HG03064 (cell line): ENCODE data around the gene NEDD4L.

Experiments used
- ATAC-seq: cut with Tn5 transposase; IDR thresholded peaks from one replicate; pipeline ENCODE4 v1.9.1; 2021; ENCODE audit warnings: low read depth; ENCODE audit not compliant: unreplicated experiment

Gene NEDD4L

GRCh38 chr18:58403799-58404455, 359.9 kb downstream of the NEDD4L start:
- ATAC-seq: no peak

- no peak for ATAC-seq
Observed at GRCh38 chr18:58405107-58405898, 361.3 kb downstream of the NEDD4L start.

- ATAC-seq: no peak
Observed at GRCh38 chr18:58407263-58407648, 363.2 kb downstream of the NEDD4L start.

- no peak for ATAC-seq
Observed at GRCh38 chr18:58407649-58408407, 363.8 kb downstream of the NEDD4L start.

GRCh38 chr18:58408665-58409064, 364.6 kb downstream of the NEDD4L start:
- ATAC-seq: no peak

GRCh38 chr18:58409802-58410445, 365.9 kb downstream of the NEDD4L start:
- ATAC-seq: no peak

- ATAC-seq: no peak
Observed at GRCh38 chr18:58411323-58411722, 367.3 kb downstream of the NEDD4L start.

GRCh38 chr18:58412844-58413666, 369.0 kb downstream of the NEDD4L start:
- no peak for ATAC-seq

GRCh38 chr18:58413667-58414628, 369.9 kb downstream of the NEDD4L start:
- ATAC-seq: no peak

GRCh38 chr18:58416014-58416703, 372.1 kb downstream of the NEDD4L start:
- ATAC-seq: no peak

GRCh38 chr18:58416704-58417683, 373.0 kb downstream of the NEDD4L start:
- ATAC-seq: no peak

GRCh38 chr18:58417752-58418151, 373.7 kb downstream of the NEDD4L start:
- ATAC-seq: no peak

GRCh38 chr18:58418361-58418760, 374.3 kb downstream of the NEDD4L start:
- no peak for ATAC-seq

GRCh38 chr18:58419587-58420199, 375.7 kb downstream of the NEDD4L start:
- ATAC-seq: no peak

- ATAC-seq: no peak
Observed at GRCh38 chr18:58426611-58427010, 382.6 kb downstream of the NEDD4L start.

- ATAC-seq: no peak
Observed at GRCh38 chr18:58427321-58427720, 383.3 kb downstream of the NEDD4L start.

GRCh38 chr18:58429442-58429841, 385.4 kb downstream of the NEDD4L start:
- ATAC-seq: no peak
